Measurements from ENCODE around the gene FKBP3.

FKBP3 gene

GRCh38 chr14:45066667-45067066 lies 67.6 kb downstream of the FKBP3 start:
- TF ChIP-seq REST (IDR thresholded peaks at IDR 0.05; ENCODE audit: insufficient read depth in 1 of 2, low read depth in 2 of 2, low read length in 2 of 2) = no peak
- no peak for TF ChIP-seq SIN3A (IDR thresholded peaks at IDR 0.05; ENCODE audit: borderline replicate concordance, insufficient read depth, low read length)
- no peak for TF ChIP-seq POLR2AphosphoS5 (IDR thresholded peaks at IDR 0.05; ENCODE audit: low read depth, low read length)
- TF ChIP-seq FOXP2 (optimal IDR thresholded peaks at IDR 0.05; ENCODE audit: borderline replicate concordance, extremely low read depth, extremely low read length, insufficient read depth) = no peak
- no peak for TF ChIP-seq TAF1 (IDR thresholded peaks at IDR 0.05; ENCODE audit: borderline replicate concordance, insufficient read depth, low read length)

- TF ChIP-seq FOXP2 (optimal IDR thresholded peaks at IDR 0.05; ENCODE audit: borderline replicate concordance, extremely low read depth, extremely low read length, insufficient read depth) = no peak
- TF ChIP-seq TAF1 (IDR thresholded peaks at IDR 0.05; ENCODE audit: borderline replicate concordance, insufficient read depth, low read length) = no peak
These were observed 68.3 kb downstream of the FKBP3 start for GRCh38 chr14:45065956-45066355.

Data from PFSK-1 (cell line).